ENCODE results near the gene ACAD10.
"Not testable (repeated sequence)": the region's sequence is repeated elsewhere in the genome, so short reads cannot be mapped to it uniquely, and the experiment has no call there.

The ACAD10 gene

DNA sequence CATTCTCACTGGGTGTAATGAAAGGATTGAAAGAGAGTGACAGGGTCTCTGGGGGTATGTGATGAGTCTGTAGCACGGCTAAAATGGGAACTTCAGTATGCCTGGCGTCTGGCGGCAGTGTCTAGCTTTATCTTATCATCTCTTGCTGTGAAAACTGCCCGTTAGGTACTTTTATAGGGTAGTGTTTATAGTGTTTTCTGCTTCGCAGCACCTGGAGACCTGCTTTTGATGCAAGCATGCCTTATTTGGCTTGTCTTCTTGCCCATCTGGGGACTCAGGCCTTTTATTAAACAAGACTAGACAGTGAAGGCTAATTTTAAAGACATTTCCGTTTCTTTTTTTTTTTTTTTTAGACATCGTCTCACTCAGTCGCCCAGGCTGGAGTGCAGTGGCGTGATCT, 44.6 kb downstream of the ACAD10 start:
- Histone ChIP-seq H3K9me3 (ENCODE audit: low read depth, low read length) (no peaks in the 10 kb centered on the region), H3K4me3 (no peak overlapping the region), H3K27ac (no peak overlapping the region), H3K9ac (ENCODE audit: insufficient read length) (no peak overlapping the region), H3K36me3 (ENCODE audit: insufficient read depth, low read length) (no peaks in the 10 kb centered on the region)
- no peak for DNase-seq (ENCODE audit: low read depth, low spot score)
- TF ChIP-seq FOXP2 (optimal IDR thresholded peaks at IDR 0.05; ENCODE audit: control extremely low read depth, extremely low read length, insufficient read depth) (no peak), POLR2AphosphoS5 (IDR thresholded peaks at IDR 0.05; ENCODE audit: borderline replicate concordance, low read depth, low read length) (no peak), EZH2 (IDR thresholded peaks at IDR 0.05) (no peak)

DNA sequence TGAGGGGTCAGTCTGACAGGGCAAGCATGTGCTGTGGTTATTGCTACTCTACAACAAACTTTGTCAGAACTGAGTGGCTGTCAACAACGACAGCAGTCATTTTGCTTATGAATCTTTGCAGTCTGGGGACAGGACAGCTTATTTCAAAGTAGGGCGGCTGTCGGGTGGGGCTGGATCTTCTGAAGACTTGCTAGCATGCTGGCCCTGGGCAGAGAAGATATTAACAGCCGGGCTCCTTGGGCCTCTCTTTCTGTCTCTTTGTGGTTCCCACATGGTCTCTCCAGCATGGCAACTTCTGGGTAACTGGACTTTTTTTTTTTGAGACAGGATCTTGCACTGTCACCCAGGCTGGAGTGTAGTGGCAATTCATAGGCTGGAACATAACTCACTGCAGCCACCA, 46.9 kb downstream of the ACAD10 start:
- Histone ChIP-seq H3K9me3 (ENCODE audit: low read depth, low read length) (no peaks in the 10 kb centered on the region), H3K4me3 (no peak overlapping the region), H3K36me3 (ENCODE audit: insufficient read depth, low read length) (peaks cover 5% of the 10 kb centered on the region; the same call in 1 of the 2 replicates), H3K27ac (no peak overlapping the region), H3K9ac (ENCODE audit: insufficient read length) (no peak overlapping the region)
- DNase-seq (ENCODE audit: low read depth, low spot score): no peak
- TF ChIP-seq EZH2 (IDR thresholded peaks at IDR 0.05): no peak
- TF ChIP-seq FOXP2 (optimal IDR thresholded peaks at IDR 0.05; ENCODE audit: control extremely low read depth, extremely low read length, insufficient read depth): no peak
- TF ChIP-seq POLR2AphosphoS5 (IDR thresholded peaks at IDR 0.05; ENCODE audit: borderline replicate concordance, low read depth, low read length): no peak

- Histone ChIP-seq H3K9me3 (ENCODE audit: low read depth, low read length) (no peaks in the 10 kb centered on the region), H3K4me3 (no peak overlapping the region), H3K27ac (no peak overlapping the region), H3K36me3 (ENCODE audit: insufficient read depth, low read length) (peaks cover 5% of the 10 kb centered on the region; the same call in 1 of the 2 replicates), H3K9ac (ENCODE audit: insufficient read length) (no peak overlapping the region)
- no peak for DNase-seq (ENCODE audit: low read depth, low spot score)
- TF ChIP-seq EZH2 (IDR thresholded peaks at IDR 0.05) (no peak), POLR2AphosphoS5 (IDR thresholded peaks at IDR 0.05; ENCODE audit: borderline replicate concordance, low read depth, low read length) (no peak), FOXP2 (optimal IDR thresholded peaks at IDR 0.05; ENCODE audit: control extremely low read depth, extremely low read length, insufficient read depth) (no peak)
Measured at GRCh38 chr12:111733340-111733915, 47.6 kb downstream of the ACAD10 start.

GRCh38 chr12:111739524-111739923, 53.7 kb downstream of the ACAD10 start:
- DNase-seq (ENCODE audit: low read depth, low spot score); H3K27ac ChIP-seq; H3K4me3 ChIP-seq; H3K36me3 ChIP-seq (ENCODE audit: insufficient read depth, low read length); H3K9ac ChIP-seq (ENCODE audit: insufficient read length); H3K9me3 ChIP-seq (ENCODE audit: low read depth, low read length): not testable (repeated sequence)

DNA sequence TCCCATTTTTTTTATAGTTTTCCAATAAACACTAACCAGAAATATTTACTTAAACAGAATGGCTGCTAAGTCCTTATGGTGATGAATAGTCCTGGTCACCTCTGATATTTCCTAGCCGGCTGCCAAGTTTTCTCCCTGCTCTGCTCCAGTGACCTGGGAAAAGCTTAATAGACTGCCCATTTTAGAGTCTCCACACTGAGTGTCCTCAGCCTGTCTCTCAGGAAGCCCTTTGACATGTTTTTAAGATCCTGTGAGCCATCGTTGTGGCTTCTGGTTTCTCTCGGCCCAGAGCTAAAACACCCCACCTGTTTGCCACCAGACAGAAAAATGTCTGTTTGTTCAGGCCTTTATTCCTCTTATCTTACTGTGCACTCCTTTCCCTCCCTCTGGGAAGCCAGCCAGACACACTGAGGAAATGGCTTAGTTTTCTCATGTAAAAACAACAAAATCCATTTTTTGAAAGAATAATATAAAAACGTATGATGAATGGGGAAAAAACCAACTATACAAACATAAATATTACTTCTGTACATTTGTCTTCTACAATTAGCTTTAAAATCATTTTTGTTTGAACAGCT, 55.5 kb downstream of the ACAD10 start:
- Histone ChIP-seq H3K9ac (ENCODE audit: insufficient read length) (no peak overlapping the region), H3K27ac (no peak overlapping the region), H3K36me3 (ENCODE audit: insufficient read depth, low read length) (peaks cover 13% of the 10 kb centered on the region; the same call in 1 of the 2 replicates), H3K9me3 (ENCODE audit: low read depth, low read length) (no peaks in the 10 kb centered on the region), H3K4me3 (no peak overlapping the region)
- TF ChIP-seq FOXP2 (optimal IDR thresholded peaks at IDR 0.05; ENCODE audit: control extremely low read depth, extremely low read length, insufficient read depth) (no peak), EZH2 (IDR thresholded peaks at IDR 0.05) (no peak), POLR2AphosphoS5 (IDR thresholded peaks at IDR 0.05; ENCODE audit: borderline replicate concordance, low read depth, low read length) (no peak)
- no peak for DNase-seq (ENCODE audit: low read depth, low spot score)

DNA sequence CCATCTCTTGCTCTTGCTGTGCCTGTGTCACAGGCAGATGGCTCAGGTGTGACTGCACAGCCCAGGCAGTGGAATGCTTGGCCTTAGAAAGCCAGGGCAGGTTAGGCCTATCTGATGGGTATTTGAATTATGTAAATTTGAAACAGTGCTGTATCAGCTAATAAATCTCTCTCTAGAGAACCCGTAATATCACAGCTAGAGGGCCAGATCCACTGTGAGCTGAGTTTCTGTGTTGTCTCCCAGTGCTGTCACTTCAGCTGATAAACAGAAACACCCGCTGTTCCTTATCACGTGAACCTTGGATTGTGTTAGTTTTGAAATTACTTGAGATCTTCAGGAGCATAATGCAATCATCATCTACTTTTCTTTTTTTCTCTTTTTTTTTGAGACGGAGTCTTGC, 59.4 kb downstream of the ACAD10 start:
- Histone ChIP-seq H3K4me3 (no peak overlapping the region), H3K9ac (ENCODE audit: insufficient read length) (no peak overlapping the region), H3K27ac (no peak overlapping the region), H3K9me3 (ENCODE audit: low read depth, low read length) (no peaks in the 10 kb centered on the region), H3K36me3 (ENCODE audit: insufficient read depth, low read length) (peaks cover 12% of the 10 kb centered on the region; the same call in 1 of the 2 replicates)
- DNase-seq (ENCODE audit: low read depth, low spot score): no peak
- no peak for TF ChIP-seq POLR2AphosphoS5 (IDR thresholded peaks at IDR 0.05; ENCODE audit: borderline replicate concordance, low read depth, low read length)
- no peak for TF ChIP-seq FOXP2 (optimal IDR thresholded peaks at IDR 0.05; ENCODE audit: control extremely low read depth, extremely low read length, insufficient read depth)
- no peak for TF ChIP-seq EZH2 (IDR thresholded peaks at IDR 0.05)

GRCh38 chr12:111747333-111747732, 61.5 kb downstream of the ACAD10 start:
- TF ChIP-seq POLR2AphosphoS5 (IDR thresholded peaks at IDR 0.05; ENCODE audit: borderline replicate concordance, low read depth, low read length): no peak
- no peak for TF ChIP-seq FOXP2 (optimal IDR thresholded peaks at IDR 0.05; ENCODE audit: control extremely low read depth, extremely low read length, insufficient read depth)
- TF ChIP-seq EZH2 (IDR thresholded peaks at IDR 0.05): no peak
- Histone ChIP-seq H3K4me3 (no peak overlapping the region), H3K27ac (no peak overlapping the region), H3K9me3 (ENCODE audit: low read depth, low read length) (no peaks in the 10 kb centered on the region), H3K36me3 (ENCODE audit: insufficient read depth, low read length) (peaks cover 12% of the 10 kb centered on the region; the same call in 1 of the 2 replicates), H3K9ac (ENCODE audit: insufficient read length) (no peak overlapping the region)
- no peak for DNase-seq (ENCODE audit: low read depth, low spot score)

- Histone ChIP-seq H3K9me3 (ENCODE audit: low read depth, low read length) (no peaks in the 10 kb centered on the region), H3K4me3 (no peak overlapping the region), H3K27ac (no peak overlapping the region), H3K9ac (ENCODE audit: insufficient read length) (no peak overlapping the region), H3K36me3 (ENCODE audit: insufficient read depth, low read length) (peaks cover 12% of the 10 kb centered on the region; the same call in 1 of the 2 replicates)
- TF ChIP-seq POLR2AphosphoS5 (IDR thresholded peaks at IDR 0.05; ENCODE audit: borderline replicate concordance, low read depth, low read length) (no peak), FOXP2 (optimal IDR thresholded peaks at IDR 0.05; ENCODE audit: control extremely low read depth, extremely low read length, insufficient read depth) (no peak), EZH2 (IDR thresholded peaks at IDR 0.05) (no peak)
- no peak for DNase-seq (ENCODE audit: low read depth, low spot score)
Measured at GRCh38 chr12:111748151-111748672, 62.4 kb downstream of the ACAD10 start.

All from SK-N-MC (cell line).